ENCODE results near the gene CDK5RAP3. TPM values are rescaled to one million over a fixed set of nuclear protein-coding genes. Genes with fewer than 3 reads are reported as not detected.
A peak's percentile ranks its signal among the peaks of the same experiment; 100 is the strongest.

Gene CDK5RAP3
- total and polyA plus RNA-seq, 2 of the 13 experiments (the other 11 are each of a cell fraction or from before 2014, with no cell fraction given) = 128 to 154 TPM

DNA sequence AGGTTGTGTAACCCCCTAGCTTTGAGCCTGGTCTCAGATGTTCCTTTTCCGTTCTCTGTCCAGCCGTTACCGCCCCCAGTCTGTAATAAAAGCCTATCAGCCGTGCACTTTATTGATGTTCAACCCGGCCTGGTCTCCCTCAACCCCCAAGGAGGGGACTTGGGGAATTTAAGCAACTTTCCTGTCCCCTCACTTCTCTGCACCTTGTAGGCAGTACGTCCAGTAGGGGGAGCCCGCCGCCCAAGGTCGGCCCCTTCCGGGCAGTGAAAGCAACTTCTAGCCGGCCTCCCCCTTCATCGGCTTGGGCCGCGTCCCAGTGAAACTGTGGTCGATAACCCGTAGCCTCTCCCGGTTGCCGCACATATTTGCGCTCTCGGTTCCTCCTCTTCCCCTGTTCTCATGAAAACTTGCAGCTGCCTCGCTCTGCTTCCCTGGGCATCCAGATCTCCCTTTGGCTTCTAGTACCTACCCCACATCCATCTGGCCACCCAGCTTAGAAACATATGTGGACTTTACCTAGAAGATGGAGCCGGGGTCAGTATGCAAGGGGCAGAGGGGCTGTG, 21.6 kb upstream of the CDK5RAP3 start (continued):
- TF ChIP-seq, protein P1, sequence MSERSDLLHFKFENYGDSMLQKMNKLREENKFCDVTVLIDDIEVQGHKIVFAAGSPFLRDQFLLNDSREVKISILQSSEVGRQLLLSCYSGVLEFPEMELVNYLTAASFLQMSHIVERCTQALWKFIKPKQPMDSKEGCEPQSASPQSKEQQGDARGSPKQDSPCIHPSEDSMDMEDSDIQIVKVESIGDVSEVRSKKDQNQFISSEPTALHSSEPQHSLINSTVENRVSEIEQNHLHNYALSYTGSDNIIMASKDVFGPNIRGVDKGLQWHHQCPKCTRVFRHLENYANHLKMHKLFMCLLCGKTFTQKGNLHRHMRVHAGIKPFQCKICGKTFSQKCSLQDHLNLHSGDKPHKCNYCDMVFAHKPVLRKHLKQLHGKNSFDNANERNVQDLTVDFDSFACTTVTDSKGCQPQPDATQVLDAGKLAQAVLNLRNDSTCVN (CRISPR knock-in tag; IDR thresholded peaks at IDR 0.05; ENCODE audit: borderline replicate concordance) = no peak
- no peak for TF ChIP-seq ZNF720 (CRISPR knock-in tag; IDR thresholded peaks at IDR 0.05)
- TF ChIP-seq, protein P2, sequence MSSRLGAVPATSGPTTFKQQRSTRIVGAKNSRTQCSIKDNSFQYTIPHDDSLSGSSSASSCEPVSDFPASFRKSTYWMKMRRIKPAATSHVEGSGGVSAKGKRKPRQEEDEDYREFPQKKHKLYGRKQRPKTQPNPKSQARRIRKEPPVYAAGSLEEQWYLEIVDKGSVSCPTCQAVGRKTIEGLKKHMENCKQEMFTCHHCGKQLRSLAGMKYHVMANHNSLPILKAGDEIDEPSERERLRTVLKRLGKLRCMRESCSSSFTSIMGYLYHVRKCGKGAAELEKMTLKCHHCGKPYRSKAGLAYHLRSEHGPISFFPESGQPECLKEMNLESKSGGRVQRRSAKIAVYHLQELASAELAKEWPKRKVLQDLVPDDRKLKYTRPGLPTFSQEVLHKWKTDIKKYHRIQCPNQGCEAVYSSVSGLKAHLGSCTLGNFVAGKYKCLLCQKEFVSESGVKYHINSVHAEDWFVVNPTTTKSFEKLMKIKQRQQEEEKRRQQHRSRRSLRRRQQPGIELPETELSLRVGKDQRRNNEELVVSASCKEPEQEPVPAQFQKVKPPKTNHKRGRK (CRISPR knock-in tag; IDR thresholded peaks at IDR 0.05) = peak; percentile 82; the same call in 1 of the 2 replicates
- no peak for TF ChIP-seq CC2D1A (CRISPR knock-in tag; IDR thresholded peaks at IDR 0.05)
- TF ChIP-seq ZC3H4 (CRISPR knock-in tag; IDR thresholded peaks at IDR 0.05; ENCODE audit: borderline replicate concordance) = no peak
- no peak for TF ChIP-seq EZH2 (conservative IDR thresholded peaks at IDR 0.05; ENCODE audit: low read depth, low read length)
- peak; percentile 76 for TF ChIP-seq ARNT2 (CRISPR knock-in tag; IDR thresholded peaks at IDR 0.05; ENCODE audit: low read depth)
- TF ChIP-seq, protein P3, sequence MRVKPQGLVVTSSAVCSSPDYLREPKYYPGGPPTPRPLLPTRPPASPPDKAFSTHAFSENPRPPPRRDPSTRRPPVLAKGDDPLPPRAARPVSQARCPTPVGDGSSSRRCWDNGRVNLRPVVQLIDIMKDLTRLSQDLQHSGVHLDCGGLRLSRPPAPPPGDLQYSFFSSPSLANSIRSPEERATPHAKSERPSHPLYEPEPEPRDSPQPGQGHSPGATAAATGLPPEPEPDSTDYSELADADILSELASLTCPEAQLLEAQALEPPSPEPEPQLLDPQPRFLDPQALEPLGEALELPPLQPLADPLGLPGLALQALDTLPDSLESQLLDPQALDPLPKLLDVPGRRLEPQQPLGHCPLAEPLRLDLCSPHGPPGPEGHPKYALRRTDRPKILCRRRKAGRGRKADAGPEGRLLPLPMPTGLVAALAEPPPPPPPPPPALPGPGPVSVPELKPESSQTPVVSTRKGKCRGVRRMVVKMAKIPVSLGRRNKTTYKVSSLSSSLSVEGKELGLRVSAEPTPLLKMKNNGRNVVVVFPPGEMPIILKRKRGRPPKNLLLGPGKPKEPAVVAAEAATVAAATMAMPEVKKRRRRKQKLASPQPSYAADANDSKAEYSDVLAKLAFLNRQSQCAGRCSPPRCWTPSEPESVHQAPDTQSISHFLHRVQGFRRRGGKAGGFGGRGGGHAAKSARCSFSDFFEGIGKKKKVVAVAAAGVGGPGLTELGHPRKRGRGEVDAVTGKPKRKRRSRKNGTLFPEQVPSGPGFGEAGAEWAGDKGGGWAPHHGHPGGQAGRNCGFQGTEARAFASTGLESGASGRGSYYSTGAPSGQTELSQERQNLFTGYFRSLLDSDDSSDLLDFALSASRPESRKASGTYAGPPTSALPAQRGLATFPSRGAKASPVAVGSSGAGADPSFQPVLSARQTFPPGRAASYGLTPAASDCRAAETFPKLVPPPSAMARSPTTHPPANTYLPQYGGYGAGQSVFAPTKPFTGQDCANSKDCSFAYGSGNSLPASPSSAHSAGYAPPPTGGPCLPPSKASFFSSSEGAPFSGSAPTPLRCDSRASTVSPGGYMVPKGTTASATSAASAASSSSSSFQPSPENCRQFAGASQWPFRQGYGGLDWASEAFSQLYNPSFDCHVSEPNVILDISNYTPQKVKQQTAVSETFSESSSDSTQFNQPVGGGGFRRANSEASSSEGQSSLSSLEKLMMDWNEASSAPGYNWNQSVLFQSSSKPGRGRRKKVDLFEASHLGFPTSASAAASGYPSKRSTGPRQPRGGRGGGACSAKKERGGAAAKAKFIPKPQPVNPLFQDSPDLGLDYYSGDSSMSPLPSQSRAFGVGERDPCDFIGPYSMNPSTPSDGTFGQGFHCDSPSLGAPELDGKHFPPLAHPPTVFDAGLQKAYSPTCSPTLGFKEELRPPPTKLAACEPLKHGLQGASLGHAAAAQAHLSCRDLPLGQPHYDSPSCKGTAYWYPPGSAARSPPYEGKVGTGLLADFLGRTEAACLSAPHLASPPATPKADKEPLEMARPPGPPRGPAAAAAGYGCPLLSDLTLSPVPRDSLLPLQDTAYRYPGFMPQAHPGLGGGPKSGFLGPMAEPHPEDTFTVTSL (CRISPR knock-in tag; IDR thresholded peaks at IDR 0.05; ENCODE audit: borderline replicate concordance) = no peak
- peak; percentile 68 for TF ChIP-seq ZNF746 (CRISPR knock-in tag; IDR thresholded peaks at IDR 0.05)
- no peak for TF ChIP-seq SP140L (CRISPR knock-in tag; IDR thresholded peaks at IDR 0.05; ENCODE audit: borderline replicate concordance)
- 0 out of 2 replicates have a peak, but pooled peaks have one; percentile 31 for TF ChIP-seq ZNF747 (CRISPR knock-in tag; IDR thresholded peaks at IDR 0.05; ENCODE audit: borderline replicate concordance)
- TF ChIP-seq, protein P4, sequence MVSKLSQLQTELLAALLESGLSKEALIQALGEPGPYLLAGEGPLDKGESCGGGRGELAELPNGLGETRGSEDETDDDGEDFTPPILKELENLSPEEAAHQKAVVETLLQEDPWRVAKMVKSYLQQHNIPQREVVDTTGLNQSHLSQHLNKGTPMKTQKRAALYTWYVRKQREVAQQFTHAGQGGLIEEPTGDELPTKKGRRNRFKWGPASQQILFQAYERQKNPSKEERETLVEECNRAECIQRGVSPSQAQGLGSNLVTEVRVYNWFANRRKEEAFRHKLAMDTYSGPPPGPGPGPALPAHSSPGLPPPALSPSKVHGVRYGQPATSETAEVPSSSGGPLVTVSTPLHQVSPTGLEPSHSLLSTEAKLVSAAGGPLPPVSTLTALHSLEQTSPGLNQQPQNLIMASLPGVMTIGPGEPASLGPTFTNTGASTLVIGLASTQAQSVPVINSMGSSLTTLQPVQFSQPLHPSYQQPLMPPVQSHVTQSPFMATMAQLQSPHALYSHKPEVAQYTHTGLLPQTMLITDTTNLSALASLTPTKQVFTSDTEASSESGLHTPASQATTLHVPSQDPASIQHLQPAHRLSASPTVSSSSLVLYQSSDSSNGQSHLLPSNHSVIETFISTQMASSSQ (IDR thresholded peaks at IDR 0.05; ENCODE audit: low read depth) = peak; percentile 48; the same call in 1 of the 2 replicates
- TF ChIP-seq, protein P4 (CRISPR knock-in tag; IDR thresholded peaks at IDR 0.05; ENCODE audit: borderline replicate concordance) = no peak
- TF ChIP-seq, protein P5, sequence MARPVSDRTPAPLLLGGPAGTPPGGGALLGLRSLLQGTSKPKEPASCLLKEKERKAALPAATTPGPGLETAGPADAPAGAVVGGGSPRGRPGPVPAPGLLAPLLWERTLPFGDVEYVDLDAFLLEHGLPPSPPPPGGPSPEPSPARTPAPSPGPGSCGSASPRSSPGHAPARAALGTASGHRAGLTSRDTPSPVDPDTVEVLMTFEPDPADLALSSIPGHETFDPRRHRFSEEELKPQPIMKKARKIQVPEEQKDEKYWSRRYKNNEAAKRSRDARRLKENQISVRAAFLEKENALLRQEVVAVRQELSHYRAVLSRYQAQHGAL (CRISPR knock-in tag; IDR thresholded peaks at IDR 0.05; ENCODE audit: not compliant biosample characterization) = no peak
- TF ChIP-seq ZSCAN31 (CRISPR knock-in tag; IDR thresholded peaks at IDR 0.05; ENCODE audit: low read depth) = 0 out of 2 replicates have a peak, but pooled peaks have one; percentile 48
